Measurements from ENCODE around the gene KIF1C. TPM values are rescaled to one million over a fixed set of nuclear protein-coding genes. Genes with fewer than 3 reads are reported as not detected.
A peak's percentile ranks its signal among the peaks of the same experiment; 100 is the strongest.

The KIF1C gene
- total and polyA plus RNA-seq, 9 of the 15 experiments (the other 6 are each of a cell fraction or from before 2014, with no cell fraction given) = 0.38 to 68.4 (median 25.1) TPM

- no peak for TF ChIP-seq RREB1 (CRISPR knock-in tag; IDR thresholded peaks at IDR 0.05)
- TF ChIP-seq POLR2G (IDR thresholded peaks at IDR 0.05; ENCODE audit: low read depth, low read length) = peak; percentile 85
- no peak for TF ChIP-seq HOMEZ (CRISPR knock-in tag; IDR thresholded peaks at IDR 0.05)
- no peak for TF ChIP-seq CHD1 (IDR thresholded peaks at IDR 0.05; ENCODE audit: low read length)
- TF ChIP-seq JUND (IDR thresholded peaks at IDR 0.05; ENCODE audit: borderline replicate concordance, low read depth, low read length) = peak; percentile 65
- no peak for TF ChIP-seq JUND (tag; IDR thresholded peaks at IDR 0.05; ENCODE audit: borderline replicate concordance, low read depth, low read length)
- no peak for TF ChIP-seq ZNF561 (CRISPR knock-in tag; conservative IDR thresholded peaks at IDR 0.05)
- no peak for TF ChIP-seq HEY1 (CRISPR knock-in tag; IDR thresholded peaks at IDR 0.05; ENCODE audit: borderline replicate concordance)
- peak; percentile 94 for TF ChIP-seq TOE1 (IDR thresholded peaks at IDR 0.05; ENCODE audit: borderline replicate concordance)
- TF ChIP-seq TOE1 (CRISPR knock-in tag; IDR thresholded peaks at IDR 0.05; ENCODE audit: borderline replicate concordance, low read depth) = no peak
- peak; percentile 58; the same call in 1 of the 2 replicates for TF ChIP-seq ZNF766 (CRISPR knock-in tag; conservative IDR thresholded peaks at IDR 0.05)
- no peak for TF ChIP-seq RBM17 (IDR thresholded peaks at IDR 0.05; ENCODE audit: borderline replicate concordance, low read depth, low read length)
- no peak for TF ChIP-seq RCOR1 (IDR thresholded peaks at IDR 0.05; ENCODE audit: borderline replicate concordance in 1 of 2, low read depth in 2 of 2, low read length in 2 of 2)
- TF ChIP-seq HSF4 (CRISPR knock-in tag; IDR thresholded peaks at IDR 0.05; ENCODE audit: borderline replicate concordance) = no peak
- TF ChIP-seq SIRT6 (IDR thresholded peaks at IDR 0.05; ENCODE audit: low read depth, low read length) = no peak
- TF ChIP-seq ZBTB43 (CRISPR knock-in tag; IDR thresholded peaks at IDR 0.05) = no peak
- TF ChIP-seq SOX6 (IDR thresholded peaks at IDR 0.05) = 0 out of 2 replicates have a peak, but pooled peaks have one; percentile 9
- TF ChIP-seq ETV5 (CRISPR knock-in tag; IDR thresholded peaks at IDR 0.05; ENCODE audit: low read depth) = no peak
Measured at GRCh38 chr17:4997302-4998026, at the start of gene KIF1C, which contains the start of gene INCA1 (continued).

Data from K562 (cell line).